IMR-90 (cell line): ENCODE results near the gene MGRN1. TPM values are rescaled to one million over a fixed set of nuclear protein-coding genes. Genes with fewer than 3 reads are reported as not detected.

Experiments
- ATAC-seq: fragments of 200-7000 bp; cut with Tn5 transposase; 2 replicates; pipeline ENCODE4 v1.9.1; 2020; ENCODE audit warnings: low read depth, mild to moderate bottlenecking, moderate library complexity
- BruUV-seq: library from RNA; stranded (reverse); fragments of 400-500 nt; replicated peaks from 2 replicates; lab custom pipeline; 2021; lab: Mats Ljungman, UMichigan
- CTCF ChIA-PET: fragments of 300-600 bp; formaldehyde crosslinking; extraction: SDS; loops from one replicate; lab custom pipeline; 2021; ENCODE audit warnings: antibody characterized with exemption; lab: Yijun Ruan, JAX
- POLR2A ChIA-PET: fragments of 300-600 bp; sonication (Branson Sonifier 250); formaldehyde crosslinking; loops from one replicate; lab custom pipeline; 2022; ENCODE audit warnings: antibody characterized with exemption; ENCODE audit not compliant: unreplicated experiment; lab: Charles Lee
- DNase-seq: peaks from one replicate; pipeline ENCODE4 v3.0.0; 2013
- H2AFZ ChIP-seq: replicated peaks from 2 replicates; pipeline ENCODE3; 2013; ENCODE audit warnings: low read length, mild to moderate bottlenecking; ENCODE audit not compliant: poor library complexity
- H2AK5ac ChIP-seq: 2 replicates; pipeline ENCODE4 v1.6.1; 2013; ENCODE audit warnings: low read depth, low read length, inconsistent platforms
- H2AK9ac ChIP-seq: replicated peaks from 2 replicates; pipeline ENCODE3; 2013; ENCODE audit warnings: mild to moderate bottlenecking, low read depth, low read length, moderate library complexity; ENCODE audit not compliant: poor library complexity
- H2BK120ac ChIP-seq: 2 replicates; pipeline ENCODE4 v1.6.1; 2013; ENCODE audit warnings: low read depth, low read length, inconsistent platforms
- H2BK15ac ChIP-seq: 3 replicates; pipeline ENCODE4 v1.6.1; 2013; ENCODE audit warnings: low read depth, low read length, inconsistent platforms
- H2BK20ac ChIP-seq: 2 replicates; pipeline ENCODE4 v1.6.1; 2013; ENCODE audit warnings: low read depth, mild to moderate bottlenecking, inconsistent platforms, low read length, moderate library complexity
- H2BK5ac ChIP-seq: 2 replicates; pipeline ENCODE4 v1.6.1; 2013; ENCODE audit warnings: mild to moderate bottlenecking, low read depth, low read length, inconsistent platforms; ENCODE audit not compliant: poor library complexity, severe bottlenecking
- H3K14ac ChIP-seq: replicated peaks from 2 replicates; pipeline ENCODE4 v1.6.1; 2013; ENCODE audit warnings: low read depth, low read length, inconsistent platforms
- H3K18ac ChIP-seq: 2 replicates; pipeline ENCODE4 v1.6.1; 2013; ENCODE audit warnings: low read depth, low read length, control low read depth
- H3K23ac ChIP-seq: 2 replicates; pipeline ENCODE4 v1.6.1; 2013; ENCODE audit warnings: low read depth, low read length, inconsistent platforms
- H3K27ac ChIP-seq: 2 replicates; pipeline ENCODE4 v1.5.1; 2013; ENCODE audit warnings: mild to moderate bottlenecking, control low read depth, low read length; ENCODE audit not compliant: insufficient read depth
- H3K27me3 ChIP-seq: 2 replicates; pipeline ENCODE4 v1.6.1; 2013; ENCODE audit warnings: low read length; ENCODE audit not compliant: control insufficient read depth, insufficient read depth
- H3K36me3 ChIP-seq: 2 replicates; pipeline ENCODE4 v1.6.1; 2013; ENCODE audit warnings: low read length, mixed read lengths; ENCODE audit not compliant: control insufficient read depth, insufficient read depth
- H3K4ac ChIP-seq: 2 replicates; pipeline ENCODE4 v1.6.1; 2013; ENCODE audit warnings: low read depth, low read length, inconsistent platforms
- H3K4me1 ChIP-seq: 2 replicates; pipeline ENCODE4 v1.6.1; 2013; ENCODE audit warnings: low read length, mixed read lengths; ENCODE audit not compliant: control insufficient read depth, insufficient read depth
- H3K4me2 ChIP-seq: 2 replicates; pipeline ENCODE4 v1.6.1; 2013; ENCODE audit warnings: low read depth, mild to moderate bottlenecking, control low read depth, low read length, moderate library complexity
- H3K4me3 ChIP-seq: 2 replicates; pipeline ENCODE4 v1.5.1; 2013; ENCODE audit warnings: low read depth, mild to moderate bottlenecking, control low read depth, low read length, moderate library complexity; ENCODE audit not compliant: insufficient read depth
- H3K56ac ChIP-seq: 2 replicates; pipeline ENCODE4 v1.6.1; 2013; ENCODE audit warnings: low read length, inconsistent platforms; ENCODE audit not compliant: insufficient read depth; ENCODE audit errors: extremely low read depth
- H3K79me1 ChIP-seq, 2 experiments: 2 replicates each; pipeline ENCODE4 v1.6.1; 2013; ENCODE audit warnings: low read length in 2 of 2, inconsistent platforms in 1 of 2, low read depth in 1 of 2
- H3K9ac ChIP-seq: 2 replicates; pipeline ENCODE4 v1.6.1; 2013; ENCODE audit warnings: low read depth, low read length, control low read depth
- H3K9me1 ChIP-seq: 2 replicates; pipeline ENCODE4 v1.6.1; 2013; ENCODE audit warnings: low read length, inconsistent platforms; ENCODE audit not compliant: insufficient read depth
- H3K9me3 ChIP-seq: 2 replicates; pipeline ENCODE4 v1.6.1; 2013; ENCODE audit warnings: low read length; ENCODE audit not compliant: control insufficient read depth, insufficient read depth
- H4K20me1 ChIP-seq: 2 replicates; pipeline ENCODE4 v1.6.1; 2013; ENCODE audit warnings: low read length, inconsistent platforms; ENCODE audit not compliant: insufficient read depth
- H4K5ac ChIP-seq: 2 replicates; pipeline ENCODE4 v1.6.1; 2013; ENCODE audit warnings: mild to moderate bottlenecking, low read depth, low read length, control low read depth
- H4K8ac ChIP-seq, 2 experiments: 2 replicates each; pipeline ENCODE4 v1.6.1; 2013; ENCODE audit warnings: low read depth in 2 of 2, low read length in 2 of 2, control low read depth in 1 of 2, inconsistent platforms in 1 of 2
- H4K91ac ChIP-seq: 2 replicates; pipeline ENCODE4 v1.6.1; 2013; ENCODE audit warnings: low read depth, low read length, inconsistent platforms; ENCODE audit not compliant: insufficient read depth
- CEBPB ChIP-seq: IDR thresholded peaks from 2 replicates; pipeline ENCODE4 v1.6.1; 2012; ENCODE audit warnings: low read depth, low read length, improper control_type of control experiment
- CHD1 ChIP-seq: IDR thresholded peaks from 2 replicates; pipeline ENCODE4 v1.6.1; 2012; ENCODE audit warnings: low read depth, low read length, improper control_type of control experiment
- CTCF ChIP-seq: conservative IDR thresholded peaks from 2 replicates; pipeline ENCODE4 v1.5.1; 2012; ENCODE audit warnings: mild to moderate bottlenecking, low read depth, low read length, improper control_type of control experiment
- MAFK ChIP-seq: IDR thresholded peaks from 2 replicates; pipeline ENCODE4 v1.6.1; 2012; ENCODE audit warnings: low read depth, low read length, improper control_type of control experiment
- RCOR1 ChIP-seq: IDR thresholded peaks from 2 replicates; pipeline ENCODE4 v1.6.1; 2012; ENCODE audit warnings: mild to moderate bottlenecking, low read length, improper control_type of control experiment; ENCODE audit not compliant: insufficient replicate concordance
- RFX5 ChIP-seq: IDR thresholded peaks from 2 replicates; pipeline ENCODE4 v1.8.0; 2012; ENCODE audit warnings: low read depth, mild to moderate bottlenecking, low read length, moderate library complexity
- WGBS, 2 experiments: methylation state at CpG; one replicate each; pipeline versions ENCODE4 v1.1.5 to v1.1.7; 2013; ENCODE audit warnings: missing lambda C conversion rate in 2 of 2; ENCODE audit not compliant: insufficient read length in 1 of 2; ENCODE audit errors: extremely low coverage in 2 of 2; 5-methylcytosine and 5-hydroxymethylcytosine counted together
- dilution Hi-C: fragments of 300-500 bp; cut with HindIII; formaldehyde crosslinking; loops from one replicate; pipeline ENCODE4 v1.14.3; 2018; ENCODE audit warnings: low sequenced_read_pairs; ENCODE audit not compliant: unreplicated experiment
- in situ Hi-C: fragments of 300-500 bp; cut with MboI; formaldehyde crosslinking; loops from 3 replicates; pipeline ENCODE4 v1.14.3; 2019; ENCODE audit warnings: low sequenced_read_pairs, inconsistent platforms, mixed read lengths
- intact Hi-C: fragments of 100-400 bp; cut with micrococcal nuclease; formaldehyde crosslinking; loops from 2 replicates; pipeline ENCODE4 v1.10.0; 2022
- polyA plus RNA-seq, 3 experiments: library from polyadenylated mRNA; depleted of rRNA; stranded (reverse); fragments of >200 nt; gene quantifications; 2 replicates each; pipeline ENCODE4 v1.2.3, GENCODE V29; 2012; ENCODE audit warnings: low replicate concordance in 1 of 3
- total RNA-seq: library from RNA; depleted of rRNA; stranded (reverse); fragments of >200 nt; gene quantifications from 2 replicates; pipeline ENCODE4 v1.2.3, GENCODE V29; 2012

The MGRN1 gene
- total and polyA plus RNA-seq, 2 of the 4 experiments (the other 2 are of a cell fraction): 11.7 to 32.7 TPM

GRCh38 chr16:4702466-4702808 lies 77.8 kb downstream of the MGRN1 start:
- Histone ChIP-seq H3K9me3 (no peaks in the 10 kb centered on the region), H3K36me3 (peaks cover 60% of the 10 kb centered on the region), H2AK5ac (no peak overlapping the region), H3K4ac (no peak overlapping the region), H2BK120ac (no peak overlapping the region), H3K18ac (no peak overlapping the region), H3K9ac (no peak overlapping the region), H2BK20ac (no peak overlapping the region), H2BK15ac (no peak overlapping the region), H3K27ac (no peak overlapping the region), H3K4me3 (no peak overlapping the region), H4K20me1 (0 out of 2 replicates have a peak, but pooled peaks cover 3% of the 10 kb centered on the region), H3K56ac (no peak overlapping the region), H4K5ac (no peak overlapping the region), H2AFZ (no peak overlapping the region), H3K27me3 (no peaks in the 10 kb centered on the region), H3K23ac (no peak overlapping the region), H2BK5ac (no peak overlapping the region), H4K8ac (no peak overlapping the region), H3K4me2 (no peak overlapping the region), H4K91ac (no peak overlapping the region), H2AK9ac (peak overlapping the region; percentile 34), H3K9me1 (0 out of 2 replicates have a peak, but pooled peaks cover 3% of the 10 kb centered on the region), H3K4me1 (no peaks in the 10 kb centered on the region), H3K14ac (no peak overlapping the region), H3K79me1 (peaks cover 0 to 10% of the 10 kb centered on the region in 2 experiments; a peak in 1 of 4 replicates)
- intact Hi-C loops (no loop called here), dilution Hi-C loops (no loop called here), in situ Hi-C loops (no loop called here)
- DNase-seq (no peak), ATAC-seq (no peak)
- ChIA-PET POLR2A (no interaction called here), CTCF (no interaction called here)
- BruUV-seq: no TSS peak
- TF ChIP-seq CTCF (no peak), RFX5 (no peak), CHD1 (no peak), MAFK (no peak), RCOR1 (no peak), CEBPB (no peak)
- no CpG with 5 or more reads among the region's 7 CpGs for WGBS, 2 experiments
